Transverse colon (tissue), 3 donors: Measurements from ENCODE around the gene RCAN1.

Source experiments
- POLR2A ChIP-seq: fragments of 450-650 bp; IDR thresholded peaks from one replicate; pipeline ENCODE4 v1.6.1; 2016; ENCODE audit warnings: antibody characterized with exemption, mild to moderate bottlenecking, moderate library complexity
- TF ChIP-seq, protein P1 (sequence below), 5 experiments: fragments of 200-600 bp in 3 of 5; fragments of 450-650 bp in 2 of 5; sonication (generic) in 3 of 5; IDR thresholded peaks; 1 replicate in 2 of 5; 2 replicates in 3 of 5; pipeline ENCODE4 v1.5.1; 2016 to 2017; ENCODE audit warnings: antibody characterized with exemption in 5 of 5, inconsistent platforms in 3 of 5, mild to moderate bottlenecking in 2 of 5, moderate library complexity in 1 of 5

DNA sequence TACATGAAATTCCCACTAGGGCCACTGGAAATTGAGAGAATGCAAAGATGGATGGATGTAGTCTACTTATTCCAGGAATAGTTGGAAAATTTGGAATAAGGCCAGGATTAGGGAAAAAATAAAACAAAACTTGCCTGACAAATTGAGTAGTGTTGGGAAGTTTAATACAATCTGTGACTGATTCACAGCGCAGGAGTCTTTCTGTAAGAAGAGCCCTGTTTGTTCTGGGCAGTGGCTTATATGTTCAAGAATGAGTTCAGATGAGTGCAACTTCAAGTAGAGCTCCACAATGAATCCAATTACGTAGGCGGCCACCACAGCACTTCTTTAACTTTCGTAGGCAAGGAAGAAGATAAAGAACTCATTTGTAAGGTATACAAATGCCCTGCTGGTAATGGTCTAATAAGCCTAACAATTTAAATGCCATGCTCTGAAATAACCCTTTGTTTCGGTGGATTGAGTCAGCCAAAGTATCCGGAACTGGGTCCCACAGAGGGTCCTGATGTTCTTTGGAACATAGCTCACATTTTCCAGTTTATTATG is 55.8 kb downstream of the RCAN1 start:
- TF ChIP-seq, protein P1, sequence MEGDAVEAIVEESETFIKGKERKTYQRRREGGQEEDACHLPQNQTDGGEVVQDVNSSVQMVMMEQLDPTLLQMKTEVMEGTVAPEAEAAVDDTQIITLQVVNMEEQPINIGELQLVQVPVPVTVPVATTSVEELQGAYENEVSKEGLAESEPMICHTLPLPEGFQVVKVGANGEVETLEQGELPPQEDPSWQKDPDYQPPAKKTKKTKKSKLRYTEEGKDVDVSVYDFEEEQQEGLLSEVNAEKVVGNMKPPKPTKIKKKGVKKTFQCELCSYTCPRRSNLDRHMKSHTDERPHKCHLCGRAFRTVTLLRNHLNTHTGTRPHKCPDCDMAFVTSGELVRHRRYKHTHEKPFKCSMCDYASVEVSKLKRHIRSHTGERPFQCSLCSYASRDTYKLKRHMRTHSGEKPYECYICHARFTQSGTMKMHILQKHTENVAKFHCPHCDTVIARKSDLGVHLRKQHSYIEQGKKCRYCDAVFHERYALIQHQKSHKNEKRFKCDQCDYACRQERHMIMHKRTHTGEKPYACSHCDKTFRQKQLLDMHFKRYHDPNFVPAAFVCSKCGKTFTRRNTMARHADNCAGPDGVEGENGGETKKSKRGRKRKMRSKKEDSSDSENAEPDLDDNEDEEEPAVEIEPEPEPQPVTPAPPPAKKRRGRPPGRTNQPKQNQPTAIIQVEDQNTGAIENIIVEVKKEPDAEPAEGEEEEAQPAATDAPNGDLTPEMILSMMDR (IDR thresholded peaks at IDR 0.05), result no peak
- TF ChIP-seq POLR2A, result no peak
